ENCODE results near the gene EYS.

DNA sequence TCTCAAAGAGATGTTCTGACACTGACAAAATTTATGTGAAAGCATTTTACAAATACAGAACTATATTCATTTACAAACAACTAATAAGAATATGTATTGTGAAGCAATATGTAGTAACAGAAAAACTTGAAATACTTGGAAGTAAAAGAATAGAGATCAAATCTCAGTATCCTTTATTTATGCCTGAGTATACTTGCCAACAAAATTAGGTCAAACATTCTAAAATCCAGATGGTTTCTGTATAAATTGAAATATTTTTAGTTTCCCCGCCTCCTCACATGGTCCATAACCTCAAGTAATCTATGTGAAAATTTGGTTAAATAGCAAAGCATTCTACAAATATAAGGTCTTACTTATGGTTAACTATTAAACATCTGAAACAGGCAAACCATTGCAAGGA lies 545.4 kb downstream of the EYS start:
- no peak for TF ChIP-seq MYC (IDR thresholded peaks at IDR 0.05; ENCODE audit: borderline replicate concordance, low read length)
- TF ChIP-seq, protein P1, sequence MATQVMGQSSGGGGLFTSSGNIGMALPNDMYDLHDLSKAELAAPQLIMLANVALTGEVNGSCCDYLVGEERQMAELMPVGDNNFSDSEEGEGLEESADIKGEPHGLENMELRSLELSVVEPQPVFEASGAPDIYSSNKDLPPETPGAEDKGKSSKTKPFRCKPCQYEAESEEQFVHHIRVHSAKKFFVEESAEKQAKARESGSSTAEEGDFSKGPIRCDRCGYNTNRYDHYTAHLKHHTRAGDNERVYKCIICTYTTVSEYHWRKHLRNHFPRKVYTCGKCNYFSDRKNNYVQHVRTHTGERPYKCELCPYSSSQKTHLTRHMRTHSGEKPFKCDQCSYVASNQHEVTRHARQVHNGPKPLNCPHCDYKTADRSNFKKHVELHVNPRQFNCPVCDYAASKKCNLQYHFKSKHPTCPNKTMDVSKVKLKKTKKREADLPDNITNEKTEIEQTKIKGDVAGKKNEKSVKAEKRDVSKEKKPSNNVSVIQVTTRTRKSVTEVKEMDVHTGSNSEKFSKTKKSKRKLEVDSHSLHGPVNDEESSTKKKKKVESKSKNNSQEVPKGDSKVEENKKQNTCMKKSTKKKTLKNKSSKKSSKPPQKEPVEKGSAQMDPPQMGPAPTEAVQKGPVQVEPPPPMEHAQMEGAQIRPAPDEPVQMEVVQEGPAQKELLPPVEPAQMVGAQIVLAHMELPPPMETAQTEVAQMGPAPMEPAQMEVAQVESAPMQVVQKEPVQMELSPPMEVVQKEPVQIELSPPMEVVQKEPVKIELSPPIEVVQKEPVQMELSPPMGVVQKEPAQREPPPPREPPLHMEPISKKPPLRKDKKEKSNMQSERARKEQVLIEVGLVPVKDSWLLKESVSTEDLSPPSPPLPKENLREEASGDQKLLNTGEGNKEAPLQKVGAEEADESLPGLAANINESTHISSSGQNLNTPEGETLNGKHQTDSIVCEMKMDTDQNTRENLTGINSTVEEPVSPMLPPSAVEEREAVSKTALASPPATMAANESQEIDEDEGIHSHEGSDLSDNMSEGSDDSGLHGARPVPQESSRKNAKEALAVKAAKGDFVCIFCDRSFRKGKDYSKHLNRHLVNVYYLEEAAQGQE (IDR thresholded peaks at IDR 0.05), result no peak
- no peak for TF ChIP-seq ZFP36 (IDR thresholded peaks at IDR 0.05; ENCODE audit: borderline replicate concordance, partially characterized antibody)
- TF ChIP-seq POLR2A (IDR thresholded peaks at IDR 0.05; ENCODE audit: low read length), result no peak
- TF ChIP-seq, protein P2, sequence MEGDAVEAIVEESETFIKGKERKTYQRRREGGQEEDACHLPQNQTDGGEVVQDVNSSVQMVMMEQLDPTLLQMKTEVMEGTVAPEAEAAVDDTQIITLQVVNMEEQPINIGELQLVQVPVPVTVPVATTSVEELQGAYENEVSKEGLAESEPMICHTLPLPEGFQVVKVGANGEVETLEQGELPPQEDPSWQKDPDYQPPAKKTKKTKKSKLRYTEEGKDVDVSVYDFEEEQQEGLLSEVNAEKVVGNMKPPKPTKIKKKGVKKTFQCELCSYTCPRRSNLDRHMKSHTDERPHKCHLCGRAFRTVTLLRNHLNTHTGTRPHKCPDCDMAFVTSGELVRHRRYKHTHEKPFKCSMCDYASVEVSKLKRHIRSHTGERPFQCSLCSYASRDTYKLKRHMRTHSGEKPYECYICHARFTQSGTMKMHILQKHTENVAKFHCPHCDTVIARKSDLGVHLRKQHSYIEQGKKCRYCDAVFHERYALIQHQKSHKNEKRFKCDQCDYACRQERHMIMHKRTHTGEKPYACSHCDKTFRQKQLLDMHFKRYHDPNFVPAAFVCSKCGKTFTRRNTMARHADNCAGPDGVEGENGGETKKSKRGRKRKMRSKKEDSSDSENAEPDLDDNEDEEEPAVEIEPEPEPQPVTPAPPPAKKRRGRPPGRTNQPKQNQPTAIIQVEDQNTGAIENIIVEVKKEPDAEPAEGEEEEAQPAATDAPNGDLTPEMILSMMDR (IDR thresholded peaks at IDR 0.05), result no peak
- no peak for TF ChIP-seq RAD21 (conservative IDR thresholded peaks at IDR 0.05 in 1 of 2, IDR thresholded peaks at IDR 0.05 in 1 of 2)

All from A549 (cell line).